H9 (cell line): ENCODE data around the gene COA8. TPM values are rescaled to one million over a fixed set of nuclear protein-coding genes. Genes with fewer than 3 reads are reported as not detected.

ENCODE experiments used
- DNase-seq: peaks from one replicate; pipeline ENCODE4 v3.0.0-alpha.2; 2017
- H2AFZ ChIP-seq: one replicate; pipeline ENCODE4 v1.6.1; 2013; ENCODE audit warnings: mild to moderate bottlenecking, low read length, control low read depth, moderate library complexity
- H2AK5ac ChIP-seq: 2 replicates; pipeline ENCODE4 v1.6.1; 2013; ENCODE audit warnings: low read length, control low read depth, mixed read lengths; ENCODE audit not compliant: insufficient read length
- H2BK120ac ChIP-seq: one replicate; pipeline ENCODE4 v1.6.1; 2013; ENCODE audit warnings: low read depth, mild to moderate bottlenecking, low read length, control low read depth, inconsistent platforms; ENCODE audit not compliant: poor library complexity, severe bottlenecking
- H2BK12ac ChIP-seq: 2 replicates; pipeline ENCODE4 v1.6.1; 2013; ENCODE audit warnings: low read length, control low read depth, mixed read lengths, low read depth; ENCODE audit not compliant: insufficient read length
- H2BK15ac ChIP-seq: 2 replicates; pipeline ENCODE4 v1.6.1; 2013; ENCODE audit warnings: low read depth, low read length, control low read depth
- H2BK20ac ChIP-seq: one replicate; pipeline ENCODE4 v1.6.1; 2013; ENCODE audit warnings: low read depth, mild to moderate bottlenecking, low read length, control low read depth, inconsistent platforms; ENCODE audit not compliant: poor library complexity, severe bottlenecking
- H2BK5ac ChIP-seq: 2 replicates; pipeline ENCODE4 v1.6.1; 2013; ENCODE audit warnings: low read length, control low read depth, mixed read lengths; ENCODE audit not compliant: insufficient read length
- H3K14ac ChIP-seq: 2 replicates; pipeline ENCODE4 v1.6.1; 2013; ENCODE audit warnings: low read length, control low read depth; ENCODE audit not compliant: insufficient read depth
- H3K18ac ChIP-seq: 2 replicates; pipeline ENCODE4 v1.6.1; 2013; ENCODE audit warnings: low read depth, mild to moderate bottlenecking, mixed read lengths, low read length, control low read depth; ENCODE audit not compliant: insufficient read length
- H3K23ac ChIP-seq: 2 replicates; pipeline ENCODE4 v1.6.1; 2013; ENCODE audit warnings: low read length, control low read depth, mixed read lengths, low read depth; ENCODE audit not compliant: insufficient read length
- H3K23me2 ChIP-seq: 2 replicates; pipeline ENCODE4 v1.6.1; 2013; ENCODE audit warnings: low read depth, mild to moderate bottlenecking, mixed read lengths, low read length, control low read depth; ENCODE audit not compliant: insufficient read length, poor library complexity, severe bottlenecking
- H3K27ac ChIP-seq: 2 replicates; pipeline ENCODE4 v1.5.1; 2013; ENCODE audit warnings: low read length, control low read depth, mixed read lengths, low read depth; ENCODE audit not compliant: insufficient read length
- H3K27me3 ChIP-seq: 2 replicates; pipeline ENCODE4 v1.6.1; 2013; ENCODE audit warnings: low read length, control low read depth, inconsistent platforms; ENCODE audit not compliant: insufficient read depth
- H3K4ac ChIP-seq: 2 replicates; pipeline ENCODE4 v1.6.1; 2013; ENCODE audit warnings: low read depth, mild to moderate bottlenecking, control low read depth, inconsistent platforms, low read length, moderate library complexity
- H3K4me1 ChIP-seq: 2 replicates; pipeline ENCODE4 v1.6.1; 2013; ENCODE audit warnings: low read length, control low read depth, inconsistent platforms; ENCODE audit not compliant: insufficient read depth
- H3K4me2 ChIP-seq: 2 replicates; pipeline ENCODE4 v1.6.1; 2013; ENCODE audit warnings: low read length, control low read depth, mixed read lengths; ENCODE audit not compliant: insufficient read length, insufficient read depth
- H3K56ac ChIP-seq: 2 replicates; pipeline ENCODE4 v1.6.1; 2013; ENCODE audit warnings: low read depth, mild to moderate bottlenecking, mixed read lengths, low read length, control low read depth; ENCODE audit not compliant: insufficient read length
- H3K79me1 ChIP-seq: 2 replicates; pipeline ENCODE4 v1.6.1; 2013; ENCODE audit warnings: low read depth, mild to moderate bottlenecking, moderate library complexity, low read length, control low read depth, inconsistent platforms; ENCODE audit not compliant: insufficient read depth, poor library complexity, severe bottlenecking
- H3K79me2 ChIP-seq: 2 replicates; pipeline ENCODE4 v1.6.1; 2013; ENCODE audit warnings: low read length, control low read depth, inconsistent platforms; ENCODE audit not compliant: insufficient read depth
- H3K9ac ChIP-seq: 2 replicates; pipeline ENCODE4 v1.6.1; 2013; ENCODE audit warnings: low read length, control low read depth, mixed read lengths; ENCODE audit not compliant: insufficient read length; ENCODE audit errors: extremely low read depth
- H3K9me3 ChIP-seq: one replicate; pipeline ENCODE4 v1.6.1; 2013; ENCODE audit warnings: low read depth, low read length, inconsistent platforms; ENCODE audit not compliant: control insufficient read depth
- H3T11ph ChIP-seq: one replicate; pipeline ENCODE4 v1.6.1; 2013; ENCODE audit warnings: mild to moderate bottlenecking, low read length, control low read depth, inconsistent platforms
- H4K20me1 ChIP-seq: one replicate; pipeline ENCODE4 v1.6.1; 2013; ENCODE audit not compliant: control insufficient read depth, insufficient read length, insufficient read depth
- H4K5ac ChIP-seq: 2 replicates; pipeline ENCODE4 v1.6.1; 2013; ENCODE audit warnings: low read depth, mild to moderate bottlenecking, mixed read lengths, low read length, control low read depth; ENCODE audit not compliant: insufficient read length
- H4K8ac ChIP-seq: replicated peaks from 2 replicates; pipeline ENCODE4 v1.6.1; 2013; ENCODE audit warnings: low read length, control low read depth, mixed read lengths, low read depth; ENCODE audit not compliant: insufficient read length
- H4K91ac ChIP-seq: 2 replicates; pipeline ENCODE4 v1.6.1; 2013; ENCODE audit warnings: low read depth, mild to moderate bottlenecking, moderate library complexity, mixed read lengths, low read length, control low read depth; ENCODE audit not compliant: insufficient read length
- H3K27ac Mint-ChIP-seq, 3 experiments: 2 replicates in 2 of 3; 3 replicates in 1 of 3; pipeline ENCODE4 v1.8.0; 2020 to 2021; ENCODE audit warnings: mixed read lengths in 3 of 3, mild to moderate bottlenecking in 1 of 3, moderate library complexity in 1 of 3
- H3K27me3 Mint-ChIP-seq: 2 replicates; pipeline ENCODE4 v1.8.0; 2021; ENCODE audit warnings: low read depth, mild to moderate bottlenecking, moderate library complexity, mixed read lengths
- H3K36me3 Mint-ChIP-seq, 3 experiments: 2 replicates in 2 of 3; 3 replicates in 1 of 3; pipeline ENCODE4 v1.8.0; 2020 to 2021; ENCODE audit warnings: low read depth in 3 of 3, mixed read lengths in 3 of 3; ENCODE audit not compliant: insufficient read depth in 1 of 3
- H3K4me1 Mint-ChIP-seq, 2 experiments: 2 replicates each; pipeline ENCODE4 v1.8.0; 2020; ENCODE audit warnings: mixed read lengths in 2 of 2
- H3K4me3 Mint-ChIP-seq, 2 experiments: 2 replicates in 1 of 2; 3 replicates in 1 of 2; pipeline ENCODE4 v1.8.0; 2020 to 2021; ENCODE audit warnings: mild to moderate bottlenecking in 2 of 2, mixed read lengths in 2 of 2, moderate library complexity in 1 of 2
- H3K9me3 Mint-ChIP-seq, 2 experiments: 2 replicates in 1 of 2; 3 replicates in 1 of 2; pipeline ENCODE4 v1.8.0; 2020; ENCODE audit warnings: mild to moderate bottlenecking in 2 of 2, mixed read lengths in 2 of 2, moderate library complexity in 1 of 2
- CTCF ChIP-seq: fragments of 200-600 bp; sonication (generic); conservative IDR thresholded peaks from 3 replicates; pipeline ENCODE4 v1.8.0; 2021; ENCODE audit warnings: antibody characterized with exemption, mild to moderate bottlenecking
- WGBS: extraction: QIAGEN DNeasy Blood & Tissue Kit; methylation state at CpG from one replicate; pipeline ENCODE4 v1.1.7; 2013; ENCODE audit warnings: missing lambda C conversion rate, low lambda C conversion rate, mixed read lengths; ENCODE audit not compliant: insufficient read length; ENCODE audit errors: extremely low coverage; 5-methylcytosine and 5-hydroxymethylcytosine counted together
- total RNA-seq: library from RNA; stranded (reverse); gene quantifications from 2 replicates; pipeline ENCODE4 v1.2.1, GENCODE V29; 2021

COA8 gene
- total RNA-seq, 1 experiment from 2014 or later = 45.5 TPM

- H3K23ac ChIP-seq = no peak overlapping the region
- H3K27me3 ChIP-seq = no peaks in the 10 kb centered on the region
- no peaks in the 10 kb centered on the region for H3K9me3 ChIP-seq
- TF ChIP-seq CTCF = no peak
- H3K4me2 ChIP-seq = no peak overlapping the region
- no peak overlapping the region for H2BK15ac ChIP-seq
- H3K4me1 ChIP-seq = no peaks in the 10 kb centered on the region; the same call in 1 of the 2 replicates
- no peak overlapping the region for H2BK120ac ChIP-seq
- no peaks in the 10 kb centered on the region for H3K36me3 Mint-ChIP-seq
- H3K18ac ChIP-seq = no peak overlapping the region
- H2BK5ac ChIP-seq = no peak overlapping the region
- WGBS = no CpG with 5 or more reads among the region's 11 CpGs
- no peaks in the 10 kb centered on the region for H3K79me2 ChIP-seq
- H3K14ac ChIP-seq = no peak overlapping the region
- H3K27ac Mint-ChIP-seq = peak overlapping the region in 1 of 3 experiments; percentile 92; a peak in 1 of 7 replicates
- no peak overlapping the region for H2AFZ ChIP-seq
- no peak overlapping the region for H3K9ac ChIP-seq
- no peak overlapping the region for H3K56ac ChIP-seq
- H3K27me3 Mint-ChIP-seq = no peaks in the 10 kb centered on the region; the same call in 1 of the 2 replicates
- no peak for DNase-seq
- no peak overlapping the region for H4K91ac ChIP-seq
- no peaks in the 10 kb centered on the region for H4K20me1 ChIP-seq
- H3K23me2 ChIP-seq = peaks cover under 1% of the 10 kb centered on the region
- H4K8ac ChIP-seq = no peak overlapping the region
- no peak overlapping the region for H2BK12ac ChIP-seq
- H3K27ac ChIP-seq = no peak overlapping the region
- no peak overlapping the region for H3K4me3 Mint-ChIP-seq
- H2AK5ac ChIP-seq = no peak overlapping the region
- no peak overlapping the region for H4K5ac ChIP-seq
- no peak overlapping the region for H3K4ac ChIP-seq
- no peaks in the 10 kb centered on the region for H3K79me1 ChIP-seq
- H3T11ph ChIP-seq = no peak overlapping the region
- peaks cover 10 to 15% of the 10 kb centered on the region in 2 experiments for H3K4me1 Mint-ChIP-seq
- H2BK20ac ChIP-seq = no peak overlapping the region
- no peaks in the 10 kb centered on the region for H3K9me3 Mint-ChIP-seq
Measured at GRCh38 chr14:103547455-103547940, 15.3 kb upstream of the COA8 start.
